ENCODE results near the gene BAIAP2.

DNA sequence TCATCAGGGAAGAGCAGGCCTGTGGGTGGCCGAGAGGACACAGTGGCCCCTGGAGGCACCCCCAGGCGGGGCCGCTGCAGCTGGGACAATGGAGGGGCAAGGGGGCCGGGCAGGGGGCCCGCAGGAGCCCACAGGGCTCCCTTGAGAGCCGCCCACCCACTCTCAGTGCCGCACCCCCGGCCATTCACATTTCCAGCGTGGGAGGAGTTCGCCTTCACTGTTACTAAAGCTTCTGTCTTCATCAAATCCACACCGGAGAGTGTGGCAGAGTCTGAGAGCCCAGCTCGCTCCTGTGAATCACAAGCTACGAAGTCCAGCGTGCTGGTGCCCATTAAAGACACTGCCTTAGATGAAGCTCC, 109.5 kb downstream of the BAIAP2 start:
- TF ChIP-seq, protein P1, sequence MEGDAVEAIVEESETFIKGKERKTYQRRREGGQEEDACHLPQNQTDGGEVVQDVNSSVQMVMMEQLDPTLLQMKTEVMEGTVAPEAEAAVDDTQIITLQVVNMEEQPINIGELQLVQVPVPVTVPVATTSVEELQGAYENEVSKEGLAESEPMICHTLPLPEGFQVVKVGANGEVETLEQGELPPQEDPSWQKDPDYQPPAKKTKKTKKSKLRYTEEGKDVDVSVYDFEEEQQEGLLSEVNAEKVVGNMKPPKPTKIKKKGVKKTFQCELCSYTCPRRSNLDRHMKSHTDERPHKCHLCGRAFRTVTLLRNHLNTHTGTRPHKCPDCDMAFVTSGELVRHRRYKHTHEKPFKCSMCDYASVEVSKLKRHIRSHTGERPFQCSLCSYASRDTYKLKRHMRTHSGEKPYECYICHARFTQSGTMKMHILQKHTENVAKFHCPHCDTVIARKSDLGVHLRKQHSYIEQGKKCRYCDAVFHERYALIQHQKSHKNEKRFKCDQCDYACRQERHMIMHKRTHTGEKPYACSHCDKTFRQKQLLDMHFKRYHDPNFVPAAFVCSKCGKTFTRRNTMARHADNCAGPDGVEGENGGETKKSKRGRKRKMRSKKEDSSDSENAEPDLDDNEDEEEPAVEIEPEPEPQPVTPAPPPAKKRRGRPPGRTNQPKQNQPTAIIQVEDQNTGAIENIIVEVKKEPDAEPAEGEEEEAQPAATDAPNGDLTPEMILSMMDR (IDR thresholded peaks at IDR 0.05; ENCODE audit: insufficient read depth, low read depth, low read length), result no peak
- TF ChIP-seq EZH2 (IDR thresholded peaks at IDR 0.05; ENCODE audit: insufficient read depth, low read length), result no peak
